Measurements from ENCODE around the gene MNS1. TPM values are rescaled to one million over a fixed set of nuclear protein-coding genes. Genes with fewer than 3 reads are reported as not detected.
"Not testable (repeated sequence)": the region's sequence is repeated elsewhere in the genome, so short reads cannot be mapped to it uniquely, and the experiment has no call there.

The MNS1 gene
- polyA plus RNA-seq, 1 donor (not counting 4 experiments of a cell fraction or from before 2014, with no cell fraction given), result 0.37 TPM

- Histone ChIP-seq H2AFZ (ENCODE audit: control insufficient read depth, low read length) (no peak overlapping the region), H3K36me3 (ENCODE audit: control insufficient read depth in 2 of 2, extremely low read depth in 1 of 2, insufficient read depth in 2 of 2, low read length in 2 of 2) (no peaks in the 10 kb centered on the region), H3K4me3 (ENCODE audit: control insufficient read depth in 2 of 3, extremely low read depth in 1 of 3, insufficient read depth in 2 of 3, low read depth in 1 of 3, low read length in 3 of 3) (no peak overlapping the region), H3K4me2 (ENCODE audit: control insufficient read depth, extremely low read depth, insufficient read depth, low read depth, low read length) (no peak overlapping the region), H3K9me1 (ENCODE audit: control insufficient read depth, extremely low read depth, insufficient read depth, low read length) (no peaks in the 10 kb centered on the region), H3K79me2 (ENCODE audit: control insufficient read depth, insufficient read depth, low read length) (no peaks in the 10 kb centered on the region), H3K27me3 (ENCODE audit: control insufficient read depth, extremely low read depth, insufficient read depth, low read length) (no peaks in the 10 kb centered on the region), H3K27ac (ENCODE audit: control insufficient read depth, insufficient read depth, low read length) (no peak overlapping the region), H4K20me1 (ENCODE audit: control insufficient read depth, extremely low read depth, insufficient read depth, low read length) (no peaks in the 10 kb centered on the region), H3K9me3 (ENCODE audit: control insufficient read depth, low read depth, low read length) (no peaks in the 10 kb centered on the region), H3K4me1 (ENCODE audit: control insufficient read depth, extremely low read depth, insufficient read depth, low read length) (no peaks in the 10 kb centered on the region), H3K9ac (ENCODE audit: control insufficient read depth, extremely low read depth, insufficient read depth, low read length) (no peak overlapping the region)
- FAIRE-seq (no peak), DNase-seq (ENCODE audit: low read depth, low spot score) (no peak)
- TF ChIP-seq CTCF (optimal IDR thresholded peaks at IDR 0.05 in 1 of 3, IDR thresholded peaks at IDR 0.05 in 1 of 3, conservative IDR thresholded peaks at IDR 0.05 in 1 of 3; ENCODE audit: extremely low read depth in 1 of 3, insufficient read depth in 2 of 3, low read length in 3 of 3) (no peak), EZH2 (IDR thresholded peaks at IDR 0.05; ENCODE audit: low read length) (no peak)
- dilution Hi-C loops (cut with MboI; ENCODE audit: extremely low pct_ligation_motif_present, low sequenced_read_pairs), result no loop called here
These were observed 53.7 kb downstream of the MNS1 start for GRCh38 chr15:56411122-56411749.

GRCh38 chr15:56410721-56411120 lies 54.2 kb downstream of the MNS1 start:
- H3K4me3 ChIP-seq (ENCODE audit: control insufficient read depth in 2 of 3, extremely low read depth in 1 of 3, insufficient read depth in 2 of 3, low read depth in 1 of 3, low read length in 3 of 3), result no peak overlapping the region
- TF ChIP-seq EZH2 (IDR thresholded peaks at IDR 0.05; ENCODE audit: low read length) (no peak), CTCF (optimal IDR thresholded peaks at IDR 0.05 in 1 of 3, IDR thresholded peaks at IDR 0.05 in 1 of 3, conservative IDR thresholded peaks at IDR 0.05 in 1 of 3; ENCODE audit: extremely low read depth in 1 of 3, insufficient read depth in 2 of 3, low read length in 3 of 3) (no peak)
- no peaks in the 10 kb centered on the region for H3K79me2 ChIP-seq (ENCODE audit: control insufficient read depth, insufficient read depth, low read length)
- no peak for DNase-seq (ENCODE audit: low read depth, low spot score)
- no peak overlapping the region for H3K27ac ChIP-seq (ENCODE audit: control insufficient read depth, insufficient read depth, low read length)
- H3K27me3 ChIP-seq (ENCODE audit: control insufficient read depth, extremely low read depth, insufficient read depth, low read length), result no peaks in the 10 kb centered on the region
- no peaks in the 10 kb centered on the region for H3K4me1 ChIP-seq (ENCODE audit: control insufficient read depth, extremely low read depth, insufficient read depth, low read length)
- no peaks in the 10 kb centered on the region for H3K9me1 ChIP-seq (ENCODE audit: control insufficient read depth, extremely low read depth, insufficient read depth, low read length)
- FAIRE-seq, result no peak
- H2AFZ ChIP-seq (ENCODE audit: control insufficient read depth, low read length), result no peak overlapping the region
- H4K20me1 ChIP-seq (ENCODE audit: control insufficient read depth, extremely low read depth, insufficient read depth, low read length), result no peaks in the 10 kb centered on the region
- no peaks in the 10 kb centered on the region for H3K36me3 ChIP-seq (ENCODE audit: control insufficient read depth in 2 of 2, extremely low read depth in 1 of 2, insufficient read depth in 2 of 2, low read length in 2 of 2)
- no peak overlapping the region for H3K4me2 ChIP-seq (ENCODE audit: control insufficient read depth, extremely low read depth, insufficient read depth, low read depth, low read length)
- dilution Hi-C loops (cut with MboI; ENCODE audit: extremely low pct_ligation_motif_present, low sequenced_read_pairs), result no loop called here
- no peak overlapping the region for H3K9ac ChIP-seq (ENCODE audit: control insufficient read depth, extremely low read depth, insufficient read depth, low read length)
- no peaks in the 10 kb centered on the region for H3K9me3 ChIP-seq (ENCODE audit: control insufficient read depth, low read depth, low read length)

GRCh38 chr15:56399209-56399608 lies 65.7 kb downstream of the MNS1 start:
- H3K4me3 ChIP-seq (ENCODE audit: control insufficient read depth in 2 of 3, extremely low read depth in 1 of 3, insufficient read depth in 2 of 3, low read depth in 1 of 3, low read length in 3 of 3); H3K27me3 ChIP-seq (ENCODE audit: control insufficient read depth, extremely low read depth, insufficient read depth, low read length); H3K9me3 ChIP-seq (ENCODE audit: control insufficient read depth, low read depth, low read length); H3K79me2 ChIP-seq (ENCODE audit: control insufficient read depth, insufficient read depth, low read length); DNase-seq (ENCODE audit: low read depth, low spot score); H3K9ac ChIP-seq (ENCODE audit: control insufficient read depth, extremely low read depth, insufficient read depth, low read length); H3K36me3 ChIP-seq (ENCODE audit: control insufficient read depth in 2 of 2, extremely low read depth in 1 of 2, insufficient read depth in 2 of 2, low read length in 2 of 2); H3K4me1 ChIP-seq (ENCODE audit: control insufficient read depth, extremely low read depth, insufficient read depth, low read length); FAIRE-seq; H3K4me2 ChIP-seq (ENCODE audit: control insufficient read depth, extremely low read depth, insufficient read depth, low read depth, low read length); H4K20me1 ChIP-seq (ENCODE audit: control insufficient read depth, extremely low read depth, insufficient read depth, low read length); H3K27ac ChIP-seq (ENCODE audit: control insufficient read depth, insufficient read depth, low read length); H2AFZ ChIP-seq (ENCODE audit: control insufficient read depth, low read length); dilution Hi-C loops (cut with MboI; ENCODE audit: extremely low pct_ligation_motif_present, low sequenced_read_pairs); H3K9me1 ChIP-seq (ENCODE audit: control insufficient read depth, extremely low read depth, insufficient read depth, low read length): not testable (repeated sequence)

GRCh38 chr15:56397325-56397724 lies 67.6 kb downstream of the MNS1 start:
- H3K4me1 ChIP-seq (ENCODE audit: control insufficient read depth, extremely low read depth, insufficient read depth, low read length); DNase-seq (ENCODE audit: low read depth, low spot score); H4K20me1 ChIP-seq (ENCODE audit: control insufficient read depth, extremely low read depth, insufficient read depth, low read length); FAIRE-seq; H3K36me3 ChIP-seq (ENCODE audit: control insufficient read depth in 2 of 2, extremely low read depth in 1 of 2, insufficient read depth in 2 of 2, low read length in 2 of 2); H3K9me3 ChIP-seq (ENCODE audit: control insufficient read depth, low read depth, low read length); H3K9ac ChIP-seq (ENCODE audit: control insufficient read depth, extremely low read depth, insufficient read depth, low read length); H2AFZ ChIP-seq (ENCODE audit: control insufficient read depth, low read length); H3K27ac ChIP-seq (ENCODE audit: control insufficient read depth, insufficient read depth, low read length); H3K4me3 ChIP-seq (ENCODE audit: control insufficient read depth in 2 of 3, extremely low read depth in 1 of 3, insufficient read depth in 2 of 3, low read depth in 1 of 3, low read length in 3 of 3); H3K79me2 ChIP-seq (ENCODE audit: control insufficient read depth, insufficient read depth, low read length); dilution Hi-C loops (cut with MboI; ENCODE audit: extremely low pct_ligation_motif_present, low sequenced_read_pairs); H3K9me1 ChIP-seq (ENCODE audit: control insufficient read depth, extremely low read depth, insufficient read depth, low read length); H3K27me3 ChIP-seq (ENCODE audit: control insufficient read depth, extremely low read depth, insufficient read depth, low read length); H3K4me2 ChIP-seq (ENCODE audit: control insufficient read depth, extremely low read depth, insufficient read depth, low read depth, low read length): not testable (repeated sequence)
